H1 (cell line): ENCODE data around the gene GNB5.

Experiments used
- CHD1 ChIP-seq: IDR thresholded peaks from 2 replicates; pipeline ENCODE4 v1.6.1; 2012; ENCODE audit warnings: low read depth, low read length, improper control_type of control experiment
- EZH2 ChIP-seq: fragments of 200-600 bp; sonication (generic); IDR thresholded peaks from 2 replicates; pipeline ENCODE4 v1.7.1; 2012; ENCODE audit warnings: low read depth, mild to moderate bottlenecking, moderate library complexity, low read length, inconsistent platforms; ENCODE audit not compliant: severe bottlenecking
- JUN ChIP-seq: IDR thresholded peaks from 2 replicates; pipeline ENCODE4 v1.6.1; 2011; ENCODE audit warnings: low read depth, mild to moderate bottlenecking, improper control_type of control experiment, low read length
- JUND ChIP-seq: IDR thresholded peaks from 2 replicates; pipeline ENCODE4 v1.6.1; 2011; ENCODE audit warnings: mild to moderate bottlenecking, improper control_type of control experiment, low read length
- MAX ChIP-seq: IDR thresholded peaks from 2 replicates; pipeline ENCODE4 v1.6.1; 2012; ENCODE audit warnings: inconsistent platforms
- PHF8 ChIP-seq: fragments of 200-600 bp; sonication (generic); conservative IDR thresholded peaks from 2 replicates; pipeline ENCODE4 v1.7.1; 2012; ENCODE audit warnings: low read depth, mild to moderate bottlenecking, inconsistent platforms, low read length, moderate library complexity
- POLR2A ChIP-seq, 2 experiments: IDR thresholded peaks; 1 replicate in 1 of 2; 2 replicates in 1 of 2; pipeline ENCODE4 v1.6.1; 2011; ENCODE audit warnings: low read depth in 2 of 2, low read length in 2 of 2, mild to moderate bottlenecking in 2 of 2; ENCODE audit errors: control extremely low read depth in 1 of 2
- POLR2AphosphoS5 ChIP-seq: IDR thresholded peaks from 2 replicates; pipeline ENCODE4 v1.6.1; 2011; ENCODE audit warnings: low read depth, low read length
- SIN3A ChIP-seq, 2 experiments: IDR thresholded peaks in 1 of 2; conservative IDR thresholded peaks in 1 of 2; 2 replicates each; pipeline ENCODE4 v1.6.1; 2011 to 2012; ENCODE audit warnings: low read length in 2 of 2, improper control_type of control experiment in 1 of 2, low read depth in 1 of 2, mild to moderate bottlenecking in 1 of 2
- TF ChIP-seq, protein P1 (sequence below), 3 experiments: IDR thresholded peaks; 1 replicate in 2 of 3; 2 replicates in 1 of 3; pipeline versions ENCODE4 v1.5.1 to v1.6.1; 2011; ENCODE audit warnings: low read length in 3 of 3, mild to moderate bottlenecking in 3 of 3, inconsistent platforms in 2 of 3, low read depth in 1 of 3, moderate library complexity in 1 of 3; ENCODE audit not compliant: insufficient read depth in 1 of 3; ENCODE audit errors: control extremely low read depth in 1 of 3
- TF ChIP-seq, protein P2 (sequence below): IDR thresholded peaks from 2 replicates; pipeline ENCODE4 v1.6.1; 2012; ENCODE audit warnings: inconsistent platforms

DNA sequence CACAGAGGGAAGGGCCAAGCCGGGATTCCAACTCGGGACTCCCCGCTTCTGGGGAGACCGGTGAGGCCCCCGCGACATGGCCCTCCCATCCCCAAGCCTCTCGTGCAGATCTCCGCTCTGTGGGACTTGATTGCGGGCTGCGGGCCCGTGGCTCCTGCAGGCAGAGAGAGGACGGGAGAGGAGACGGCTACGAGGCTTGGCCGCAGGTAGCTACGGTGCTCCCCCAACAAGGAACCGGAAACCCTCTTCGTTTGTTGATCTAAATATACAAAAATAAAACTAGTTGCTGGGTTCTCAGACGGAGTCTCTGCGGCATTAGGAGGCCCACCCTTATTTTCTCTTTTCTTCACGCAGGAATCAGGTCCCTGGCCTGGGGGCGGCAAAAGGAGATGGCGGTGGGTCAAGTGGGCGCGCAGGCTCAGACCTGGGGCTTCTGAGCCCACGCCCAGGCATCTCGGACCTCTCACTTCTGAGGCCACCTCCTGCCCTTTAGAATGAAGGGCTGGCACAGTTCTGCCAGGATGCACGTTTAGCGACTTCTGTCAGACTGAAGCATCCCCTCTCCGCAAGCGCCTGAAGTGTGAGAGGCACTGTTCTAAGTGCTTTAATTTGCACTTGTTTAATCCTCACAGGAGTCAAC, 10.9 kb downstream of the GNB5 start:
- TF ChIP-seq CHD1 = no peak
- TF ChIP-seq, protein P1, sequence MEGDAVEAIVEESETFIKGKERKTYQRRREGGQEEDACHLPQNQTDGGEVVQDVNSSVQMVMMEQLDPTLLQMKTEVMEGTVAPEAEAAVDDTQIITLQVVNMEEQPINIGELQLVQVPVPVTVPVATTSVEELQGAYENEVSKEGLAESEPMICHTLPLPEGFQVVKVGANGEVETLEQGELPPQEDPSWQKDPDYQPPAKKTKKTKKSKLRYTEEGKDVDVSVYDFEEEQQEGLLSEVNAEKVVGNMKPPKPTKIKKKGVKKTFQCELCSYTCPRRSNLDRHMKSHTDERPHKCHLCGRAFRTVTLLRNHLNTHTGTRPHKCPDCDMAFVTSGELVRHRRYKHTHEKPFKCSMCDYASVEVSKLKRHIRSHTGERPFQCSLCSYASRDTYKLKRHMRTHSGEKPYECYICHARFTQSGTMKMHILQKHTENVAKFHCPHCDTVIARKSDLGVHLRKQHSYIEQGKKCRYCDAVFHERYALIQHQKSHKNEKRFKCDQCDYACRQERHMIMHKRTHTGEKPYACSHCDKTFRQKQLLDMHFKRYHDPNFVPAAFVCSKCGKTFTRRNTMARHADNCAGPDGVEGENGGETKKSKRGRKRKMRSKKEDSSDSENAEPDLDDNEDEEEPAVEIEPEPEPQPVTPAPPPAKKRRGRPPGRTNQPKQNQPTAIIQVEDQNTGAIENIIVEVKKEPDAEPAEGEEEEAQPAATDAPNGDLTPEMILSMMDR (IDR thresholded peaks at IDR 0.05; ENCODE audit: control extremely low read depth in 1 of 3, insufficient read depth in 1 of 3, low read depth in 1 of 3, low read length in 3 of 3) = no peak
- TF ChIP-seq JUN = no peak
- TF ChIP-seq MAX = no peak
- TF ChIP-seq POLR2A (IDR thresholded peaks at IDR 0.05; ENCODE audit: control extremely low read depth in 1 of 2, low read depth in 2 of 2, low read length in 2 of 2) = no peak
- no peak for TF ChIP-seq POLR2AphosphoS5
- no peak for TF ChIP-seq SIN3A (conservative IDR thresholded peaks at IDR 0.05 in 1 of 2, IDR thresholded peaks at IDR 0.05 in 1 of 2; ENCODE audit: low read depth in 1 of 2, low read length in 2 of 2)
- TF ChIP-seq JUND = no peak
- TF ChIP-seq EZH2 = no peak
- TF ChIP-seq PHF8 = no peak; the same call in 1 of the 2 replicates
- TF ChIP-seq, protein P2, sequence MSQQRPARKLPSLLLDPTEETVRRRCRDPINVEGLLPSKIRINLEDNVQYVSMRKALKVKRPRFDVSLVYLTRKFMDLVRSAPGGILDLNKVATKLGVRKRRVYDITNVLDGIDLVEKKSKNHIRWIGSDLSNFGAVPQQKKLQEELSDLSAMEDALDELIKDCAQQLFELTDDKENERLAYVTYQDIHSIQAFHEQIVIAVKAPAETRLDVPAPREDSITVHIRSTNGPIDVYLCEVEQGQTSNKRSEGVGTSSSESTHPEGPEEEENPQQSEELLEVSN = no peak
